ENCODE results near the gene IRX6.

IRX6 gene

GRCh38 chr16:55364811-55365210 lies 40.8 kb downstream of the IRX6 start:
- H3K9me3 Mint-ChIP-seq: no peaks in the 10 kb centered on the region
- peaks cover 48% of the 10 kb centered on the region for H3K27me3 Mint-ChIP-seq
- H3K4me3 Mint-ChIP-seq: no peak overlapping the region

GRCh38 chr16:55367301-55367811 lies 43.4 kb downstream of the IRX6 start:
- H3K4me1 Mint-ChIP-seq (ENCODE audit: low read depth): peaks cover 12% of the 10 kb centered on the region
- no peak overlapping the region for H3K27ac Mint-ChIP-seq
- no peak overlapping the region for H3K4me3 Mint-ChIP-seq
- H3K9me3 Mint-ChIP-seq: no peaks in the 10 kb centered on the region
- H3K36me3 Mint-ChIP-seq (ENCODE audit: low read depth): no peaks in the 10 kb centered on the region
- intact Hi-C loops (cut with micrococcal nuclease): no loop called here
- H3K27me3 Mint-ChIP-seq: peaks cover 61% of the 10 kb centered on the region

More at GRCh38 chr16:55364811-55365210, 40.8 kb downstream of the IRX6 start:
- H3K4me1 Mint-ChIP-seq (ENCODE audit: low read depth): no peaks in the 10 kb centered on the region
- H3K27ac Mint-ChIP-seq: no peak overlapping the region
- H3K36me3 Mint-ChIP-seq (ENCODE audit: low read depth): no peaks in the 10 kb centered on the region
- intact Hi-C loops (cut with micrococcal nuclease): no loop called here

- intact Hi-C loops (cut with micrococcal nuclease): no loop called here
- H3K27me3 Mint-ChIP-seq: peaks cover 63% of the 10 kb centered on the region
- H3K9me3 Mint-ChIP-seq: no peaks in the 10 kb centered on the region
- H3K4me1 Mint-ChIP-seq (ENCODE audit: low read depth): peaks cover 12% of the 10 kb centered on the region
- no peak overlapping the region for H3K4me3 Mint-ChIP-seq
- H3K36me3 Mint-ChIP-seq (ENCODE audit: low read depth): no peaks in the 10 kb centered on the region
- no peak overlapping the region for H3K27ac Mint-ChIP-seq
These were observed 44.0 kb downstream of the IRX6 start for GRCh38 chr16:55367866-55368603.

- H3K36me3 Mint-ChIP-seq (ENCODE audit: low read depth): no peaks in the 10 kb centered on the region
- no peaks in the 10 kb centered on the region for H3K9me3 Mint-ChIP-seq
- intact Hi-C loops (cut with micrococcal nuclease): no loop called here
- no peak overlapping the region for H3K27ac Mint-ChIP-seq
- H3K4me1 Mint-ChIP-seq (ENCODE audit: low read depth): peaks cover 12% of the 10 kb centered on the region
- no peak overlapping the region for H3K4me3 Mint-ChIP-seq
- H3K27me3 Mint-ChIP-seq: peaks cover 64% of the 10 kb centered on the region
These were observed 45.1 kb downstream of the IRX6 start for GRCh38 chr16:55369151-55369550.

GRCh38 chr16:55370762-55371482 lies 46.9 kb downstream of the IRX6 start:
- no peak overlapping the region for H3K27ac Mint-ChIP-seq
- intact Hi-C loops (cut with micrococcal nuclease): loop anchor here (5.0 kb wide), 1 partner anchor 71 kb away; no protein-coding TSS in a partner anchor
- H3K4me3 Mint-ChIP-seq: no peak overlapping the region
- no peaks in the 10 kb centered on the region for H3K9me3 Mint-ChIP-seq
- peaks cover 12% of the 10 kb centered on the region for H3K4me1 Mint-ChIP-seq (ENCODE audit: low read depth)
- H3K36me3 Mint-ChIP-seq (ENCODE audit: low read depth): no peaks in the 10 kb centered on the region
- peaks cover 58% of the 10 kb centered on the region for H3K27me3 Mint-ChIP-seq

GRCh38 chr16:55372792-55373488 lies 48.9 kb downstream of the IRX6 start:
- Mint-ChIP-seq H3K27ac (no peak overlapping the region), H3K36me3 (ENCODE audit: low read depth) (no peaks in the 10 kb centered on the region), H3K4me1 (ENCODE audit: low read depth) (peaks cover 12% of the 10 kb centered on the region), H3K4me3 (no peak overlapping the region), H3K9me3 (no peaks in the 10 kb centered on the region), H3K27me3 (peaks cover 47% of the 10 kb centered on the region)
- intact Hi-C loops (cut with micrococcal nuclease): loop anchor here (5.0 kb wide), 1 partner anchor 69 kb away; no protein-coding TSS in a partner anchor

GRCh38 chr16:55373489-55373832 lies 49.5 kb downstream of the IRX6 start:
- peaks cover 44% of the 10 kb centered on the region for H3K27me3 Mint-ChIP-seq
- H3K4me3 Mint-ChIP-seq: no peak overlapping the region
- H3K36me3 Mint-ChIP-seq (ENCODE audit: low read depth): no peaks in the 10 kb centered on the region
- no peaks in the 10 kb centered on the region for H3K9me3 Mint-ChIP-seq
- H3K27ac Mint-ChIP-seq: no peak overlapping the region
- intact Hi-C loops (cut with micrococcal nuclease): loop anchor here (5.0 kb wide), 1 partner anchor 69 kb away; no protein-coding TSS in a partner anchor
- H3K4me1 Mint-ChIP-seq (ENCODE audit: low read depth): peaks cover 12% of the 10 kb centered on the region

GRCh38 chr16:55376045-55376444 lies 52.0 kb downstream of the IRX6 start:
- Mint-ChIP-seq H3K27me3 (peaks cover 26% of the 10 kb centered on the region), H3K4me3 (no peak overlapping the region), H3K27ac (no peak overlapping the region), H3K9me3 (no peaks in the 10 kb centered on the region), H3K36me3 (ENCODE audit: low read depth) (no peaks in the 10 kb centered on the region), H3K4me1 (ENCODE audit: low read depth) (peaks cover 4% of the 10 kb centered on the region)
- intact Hi-C loops (cut with micrococcal nuclease): no loop called here

- Mint-ChIP-seq H3K27me3 (peaks cover 20% of the 10 kb centered on the region), H3K36me3 (ENCODE audit: low read depth) (no peaks in the 10 kb centered on the region), H3K9me3 (no peaks in the 10 kb centered on the region), H3K4me1 (ENCODE audit: low read depth) (no peaks in the 10 kb centered on the region), H3K27ac (no peak overlapping the region), H3K4me3 (no peak overlapping the region)
- intact Hi-C loops (cut with micrococcal nuclease): no loop called here
These were observed 52.7 kb downstream of the IRX6 start for GRCh38 chr16:55376567-55377167.

- H3K9me3 Mint-ChIP-seq: no peaks in the 10 kb centered on the region
- no peaks in the 10 kb centered on the region for H3K4me1 Mint-ChIP-seq (ENCODE audit: low read depth)
- H3K36me3 Mint-ChIP-seq (ENCODE audit: low read depth): no peaks in the 10 kb centered on the region
- peaks cover 9% of the 10 kb centered on the region for H3K27me3 Mint-ChIP-seq
- H3K4me3 Mint-ChIP-seq: no peak overlapping the region
- intact Hi-C loops (cut with micrococcal nuclease): no loop called here
- H3K27ac Mint-ChIP-seq: no peak overlapping the region
These were observed 53.8 kb downstream of the IRX6 start for GRCh38 chr16:55377840-55378239.

GRCh38 chr16:55378616-55379015 lies 54.6 kb downstream of the IRX6 start:
- no peaks in the 10 kb centered on the region for H3K9me3 Mint-ChIP-seq
- H3K27ac Mint-ChIP-seq: no peak overlapping the region
- intact Hi-C loops (cut with micrococcal nuclease): no loop called here
- no peaks in the 10 kb centered on the region for H3K4me1 Mint-ChIP-seq (ENCODE audit: low read depth)
- H3K27me3 Mint-ChIP-seq: peaks cover 5% of the 10 kb centered on the region
- no peak overlapping the region for H3K4me3 Mint-ChIP-seq
- H3K36me3 Mint-ChIP-seq (ENCODE audit: low read depth): no peaks in the 10 kb centered on the region

GRCh38 chr16:55379371-55379770 lies 55.4 kb downstream of the IRX6 start:
- intact Hi-C loops (cut with micrococcal nuclease): no loop called here
- no peaks in the 10 kb centered on the region for H3K36me3 Mint-ChIP-seq (ENCODE audit: low read depth)
- H3K4me1 Mint-ChIP-seq (ENCODE audit: low read depth): no peaks in the 10 kb centered on the region
- no peak overlapping the region for H3K4me3 Mint-ChIP-seq
- H3K27me3 Mint-ChIP-seq: peaks cover 7% of the 10 kb centered on the region
- H3K9me3 Mint-ChIP-seq: no peaks in the 10 kb centered on the region
- H3K27ac Mint-ChIP-seq: no peak overlapping the region

GRCh38 chr16:55379876-55380390 lies 55.9 kb downstream of the IRX6 start:
- peaks cover 7% of the 10 kb centered on the region for H3K27me3 Mint-ChIP-seq
- no peak overlapping the region for H3K4me3 Mint-ChIP-seq
- intact Hi-C loops (cut with micrococcal nuclease): no loop called here
- H3K27ac Mint-ChIP-seq: no peak overlapping the region
- no peaks in the 10 kb centered on the region for H3K4me1 Mint-ChIP-seq (ENCODE audit: low read depth)
- no peaks in the 10 kb centered on the region for H3K9me3 Mint-ChIP-seq
- H3K36me3 Mint-ChIP-seq (ENCODE audit: low read depth): no peaks in the 10 kb centered on the region
